ENCODE measurements around the gene PI4KA. TPM values are rescaled to one million over a fixed set of nuclear protein-coding genes. Genes with fewer than 3 reads are reported as not detected.
"Not testable (repeated sequence)": the region's sequence is repeated elsewhere in the genome, so short reads cannot be mapped to it uniquely, and the experiment has no call there.

Gene PI4KA
- total and polyA plus RNA-seq, 2 experiments from 2014 or later, result 17.1 to 38.1 TPM

GRCh38 chr22:20829491-20830134 is 29.0 kb downstream of the PI4KA start:
- no peak for ATAC-seq
- Histone ChIP-seq H3K9me2 (ENCODE audit: insufficient read depth) (no peaks in the 10 kb centered on the region), H3F3A (replicated peaks; ENCODE audit: low read depth) (no peaks in the 10 kb centered on the region), H3K79me2 (replicated peaks; ENCODE audit: insufficient read depth) (no peaks in the 10 kb centered on the region), H3K36me3 (ENCODE audit: insufficient read depth) (no peaks in the 10 kb centered on the region; the same call in 1 of the 2 replicates), H3K4me1 (ENCODE audit: insufficient read depth) (no peaks in the 10 kb centered on the region), H3K4me3 (no peak overlapping the region), H2AFZ (no peak overlapping the region), H3K27ac (ENCODE audit: low read depth) (no peak overlapping the region), H3K4me2 (no peak overlapping the region), H4K20me1 (replicated peaks; ENCODE audit: insufficient read depth) (no peaks in the 10 kb centered on the region), H3K27me3 (ENCODE audit: insufficient read depth) (no peaks in the 10 kb centered on the region)
- no peak overlapping the region for H3K27ac Mint-ChIP-seq
- DNase-seq (ENCODE audit: low spot score), result no peak
- TF ChIP-seq NANOG (IDR thresholded peaks at IDR 0.05; ENCODE audit: borderline replicate concordance) (no peak), EZH2 (IDR thresholded peaks at IDR 0.05; ENCODE audit: low read depth, unreplicated experiment) (no peak)
- no peaks in the 10 kb centered on the region for H3K4me1 Mint-ChIP-seq
- H3K4me3 Mint-ChIP-seq, result no peak overlapping the region
- H3K27me3 Mint-ChIP-seq (ENCODE audit: insufficient read depth, low read depth, poor library complexity), result peaks cover under 1% of the 10 kb centered on the region
- H3K9me3 Mint-ChIP-seq, result no peaks in the 10 kb centered on the region; the same call in 2 of the 3 replicates
- H3K36me3 Mint-ChIP-seq (ENCODE audit: low read depth), result peaks cover 5% of the 10 kb centered on the region

DNA sequence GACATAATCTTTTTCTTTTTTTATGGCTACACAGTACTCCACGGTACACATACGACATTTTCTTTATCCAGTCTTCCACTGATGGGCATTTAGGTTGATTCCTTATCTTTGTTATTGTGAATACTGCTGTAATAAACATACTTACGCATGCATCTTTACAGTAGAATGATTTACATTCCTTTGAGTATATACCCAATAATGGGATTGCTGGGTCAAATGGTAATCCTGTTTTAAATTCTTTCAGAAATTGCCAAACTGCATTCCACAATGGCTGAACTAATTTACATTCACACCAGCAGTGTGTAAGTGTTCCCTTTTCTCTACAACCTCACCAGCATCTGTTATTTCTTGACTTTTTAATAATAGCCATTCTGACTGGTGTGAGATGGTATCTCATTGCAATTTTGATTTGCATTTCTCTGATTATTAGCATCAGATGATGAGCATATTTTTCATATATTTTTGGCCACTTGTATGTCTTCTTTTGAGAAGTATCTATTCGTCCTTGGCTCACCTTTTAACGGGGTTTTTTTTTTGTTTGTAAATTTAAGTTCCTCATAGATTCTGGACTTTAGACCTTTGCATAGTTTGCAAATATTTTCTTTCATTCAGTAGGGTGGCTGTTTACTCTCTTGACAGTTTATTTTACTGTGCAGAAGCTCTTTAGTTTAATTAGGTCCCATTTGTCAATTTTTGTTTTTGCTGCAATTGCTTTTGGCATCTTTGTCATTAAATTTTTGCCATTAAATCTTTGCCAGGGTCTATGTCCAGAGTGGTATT is 32.0 kb downstream of the PI4KA start:
- not testable (repeated sequence) for ATAC-seq; H3K27ac ChIP-seq (ENCODE audit: low read depth); H3K27ac Mint-ChIP-seq; DNase-seq (ENCODE audit: low spot score); H3F3A ChIP-seq (replicated peaks; ENCODE audit: low read depth); H3K36me3 ChIP-seq (ENCODE audit: insufficient read depth); H4K20me1 ChIP-seq (replicated peaks; ENCODE audit: insufficient read depth); H3K36me3 Mint-ChIP-seq (ENCODE audit: low read depth); H3K4me3 Mint-ChIP-seq; H3K4me2 ChIP-seq; H3K9me3 Mint-ChIP-seq; H3K4me3 ChIP-seq; H3K9me2 ChIP-seq (ENCODE audit: insufficient read depth); H2AFZ ChIP-seq; H3K27me3 ChIP-seq (ENCODE audit: insufficient read depth); H3K4me1 Mint-ChIP-seq; H3K4me1 ChIP-seq (ENCODE audit: insufficient read depth); H3K27me3 Mint-ChIP-seq (ENCODE audit: insufficient read depth, low read depth, poor library complexity); H3K79me2 ChIP-seq (replicated peaks; ENCODE audit: insufficient read depth)

GRCh38 chr22:20825624-20826023 is 33.0 kb downstream of the PI4KA start:
- ATAC-seq (no peak), DNase-seq (ENCODE audit: low spot score) (no peak)
- Mint-ChIP-seq H3K4me1 (no peaks in the 10 kb centered on the region), H3K9me3 (no peaks in the 10 kb centered on the region; the same call in 2 of the 3 replicates), H3K27ac (no peak overlapping the region; the same call in 1 of the 2 replicates), H3K36me3 (ENCODE audit: low read depth) (no peaks in the 10 kb centered on the region), H3K27me3 (ENCODE audit: insufficient read depth, low read depth, poor library complexity) (no peaks in the 10 kb centered on the region), H3K4me3 (no peak overlapping the region)
- no peaks in the 10 kb centered on the region for H3F3A ChIP-seq (replicated peaks; ENCODE audit: low read depth)
- H3K4me3 ChIP-seq, result no peak overlapping the region
- H3K36me3 ChIP-seq (ENCODE audit: insufficient read depth), result no peaks in the 10 kb centered on the region; the same call in 1 of the 2 replicates
- H3K9me2 ChIP-seq (ENCODE audit: insufficient read depth), result no peaks in the 10 kb centered on the region
- peaks cover 5% of the 10 kb centered on the region; the same call in 1 of the 2 replicates for H4K20me1 ChIP-seq (replicated peaks; ENCODE audit: insufficient read depth)
- no peaks in the 10 kb centered on the region for H3K27me3 ChIP-seq (ENCODE audit: insufficient read depth)
- H3K4me1 ChIP-seq (ENCODE audit: insufficient read depth), result no peaks in the 10 kb centered on the region
- no peaks in the 10 kb centered on the region for H3K79me2 ChIP-seq (replicated peaks; ENCODE audit: insufficient read depth)
- H3K4me2 ChIP-seq, result no peak overlapping the region
- TF ChIP-seq NANOG (IDR thresholded peaks at IDR 0.05; ENCODE audit: borderline replicate concordance), result no peak
- TF ChIP-seq STAT1 (IDR thresholded peaks at IDR 0.05; ENCODE audit: unreplicated experiment), result no peak
- H3K27ac ChIP-seq (ENCODE audit: low read depth), result peak overlapping the region; percentile 61; the same call in 1 of the 2 replicates
- H2AFZ ChIP-seq, result no peak overlapping the region

- H3K27ac Mint-ChIP-seq; H3K4me3 Mint-ChIP-seq; H3K9me2 ChIP-seq (ENCODE audit: insufficient read depth): not testable (repeated sequence)
These were observed 33.4 kb downstream of the PI4KA start for GRCh38 chr22:20825216-20825615.

More at GRCh38 chr22:20825216-20825615, 33.4 kb downstream of the PI4KA start:
- not testable (repeated sequence) for H3K4me1 Mint-ChIP-seq; H4K20me1 ChIP-seq (replicated peaks; ENCODE audit: insufficient read depth); H3K36me3 Mint-ChIP-seq (ENCODE audit: low read depth); ATAC-seq; DNase-seq (ENCODE audit: low spot score); H3K36me3 ChIP-seq (ENCODE audit: insufficient read depth); H3K9me3 Mint-ChIP-seq; H3K4me3 ChIP-seq; H3K27ac ChIP-seq (ENCODE audit: low read depth); H3K27me3 ChIP-seq (ENCODE audit: insufficient read depth); H3K27me3 Mint-ChIP-seq (ENCODE audit: insufficient read depth, low read depth, poor library complexity); H3F3A ChIP-seq (replicated peaks; ENCODE audit: low read depth); H3K4me2 ChIP-seq; H3K79me2 ChIP-seq (replicated peaks; ENCODE audit: insufficient read depth); H2AFZ ChIP-seq; H3K4me1 ChIP-seq (ENCODE audit: insufficient read depth)
